ENCODE measurements around the gene FUT2.
"Not testable (repeated sequence)": the region's sequence is repeated elsewhere in the genome, so short reads cannot be mapped to it uniquely, and the experiment has no call there.

The FUT2 gene

DNA sequence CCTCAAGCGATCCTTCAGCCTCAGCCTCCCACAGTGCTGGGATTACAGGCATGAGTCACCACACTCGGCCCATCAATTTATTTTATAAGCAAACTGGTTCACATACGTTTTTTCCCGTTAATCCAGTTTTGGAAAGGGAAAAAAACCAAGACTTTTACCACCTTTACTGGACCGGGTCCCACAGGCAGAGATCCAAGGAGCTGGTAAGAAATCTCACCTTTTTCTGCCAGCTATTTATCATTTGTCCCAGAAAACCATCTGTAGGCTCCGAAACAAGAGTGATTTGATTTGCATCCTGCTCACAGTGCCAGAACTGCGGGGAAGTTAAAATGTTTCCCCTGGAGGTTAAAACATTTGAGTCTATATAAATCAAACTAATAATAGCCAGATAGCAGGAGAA, 6.3 kb upstream of the FUT2 start:
- no peak overlapping the region for H2AFZ ChIP-seq (ENCODE audit: low read length)
- TF ChIP-seq, protein P1, sequence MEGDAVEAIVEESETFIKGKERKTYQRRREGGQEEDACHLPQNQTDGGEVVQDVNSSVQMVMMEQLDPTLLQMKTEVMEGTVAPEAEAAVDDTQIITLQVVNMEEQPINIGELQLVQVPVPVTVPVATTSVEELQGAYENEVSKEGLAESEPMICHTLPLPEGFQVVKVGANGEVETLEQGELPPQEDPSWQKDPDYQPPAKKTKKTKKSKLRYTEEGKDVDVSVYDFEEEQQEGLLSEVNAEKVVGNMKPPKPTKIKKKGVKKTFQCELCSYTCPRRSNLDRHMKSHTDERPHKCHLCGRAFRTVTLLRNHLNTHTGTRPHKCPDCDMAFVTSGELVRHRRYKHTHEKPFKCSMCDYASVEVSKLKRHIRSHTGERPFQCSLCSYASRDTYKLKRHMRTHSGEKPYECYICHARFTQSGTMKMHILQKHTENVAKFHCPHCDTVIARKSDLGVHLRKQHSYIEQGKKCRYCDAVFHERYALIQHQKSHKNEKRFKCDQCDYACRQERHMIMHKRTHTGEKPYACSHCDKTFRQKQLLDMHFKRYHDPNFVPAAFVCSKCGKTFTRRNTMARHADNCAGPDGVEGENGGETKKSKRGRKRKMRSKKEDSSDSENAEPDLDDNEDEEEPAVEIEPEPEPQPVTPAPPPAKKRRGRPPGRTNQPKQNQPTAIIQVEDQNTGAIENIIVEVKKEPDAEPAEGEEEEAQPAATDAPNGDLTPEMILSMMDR (conservative IDR thresholded peaks at IDR 0.05; ENCODE audit: low read length): no peak
- TF ChIP-seq EZH2phosphoT487 (IDR thresholded peaks at IDR 0.05; ENCODE audit: borderline replicate concordance): no peak
- no peaks in the 10 kb centered on the region for H3F3A ChIP-seq (ENCODE audit: low read depth)
- no peaks in the 10 kb centered on the region for H3K79me2 ChIP-seq (ENCODE audit: insufficient read depth, low read length)
- H3K36me3 ChIP-seq (ENCODE audit: insufficient read depth, low read length): no peaks in the 10 kb centered on the region
- no peak overlapping the region for H3K9ac ChIP-seq (ENCODE audit: low read depth, low read length, poor library complexity, severe bottlenecking)
- no peaks in the 10 kb centered on the region for H4K20me1 ChIP-seq (ENCODE audit: insufficient read depth, low read length, poor library complexity, severe bottlenecking)
- no peaks in the 10 kb centered on the region for H3K27me3 ChIP-seq (ENCODE audit: insufficient read depth, low read length, poor library complexity, severe bottlenecking)
- no peaks in the 10 kb centered on the region for H3K9me3 ChIP-seq (ENCODE audit: insufficient read depth, low read depth, low read length)
- no peaks in the 10 kb centered on the region for H3K4me1 ChIP-seq (ENCODE audit: insufficient read depth, low read length, poor library complexity, severe bottlenecking)
- H3K4me3 ChIP-seq (ENCODE audit: low read length, poor library complexity, severe bottlenecking): no peak overlapping the region
- H3K4me2 ChIP-seq (ENCODE audit: low read depth, low read length, poor library complexity, severe bottlenecking): no peak overlapping the region
- no peaks in the 10 kb centered on the region for H3K9me2 ChIP-seq (replicated peaks; ENCODE audit: low read depth, low read length)

GRCh38 chr19:48693629-48694028, 2.1 kb upstream of the FUT2 start:
- H3K27me3 ChIP-seq (ENCODE audit: insufficient read depth, low read length, poor library complexity, severe bottlenecking); H2AFZ ChIP-seq (ENCODE audit: low read length); H4K20me1 ChIP-seq (ENCODE audit: insufficient read depth, low read length, poor library complexity, severe bottlenecking); H3K9me2 ChIP-seq (replicated peaks; ENCODE audit: low read depth, low read length); H3K9me3 ChIP-seq (ENCODE audit: insufficient read depth, low read depth, low read length); H3K9ac ChIP-seq (ENCODE audit: low read depth, low read length, poor library complexity, severe bottlenecking); H3K4me3 ChIP-seq (ENCODE audit: low read length, poor library complexity, severe bottlenecking); H3F3A ChIP-seq (ENCODE audit: low read depth); H3K79me2 ChIP-seq (ENCODE audit: insufficient read depth, low read length); H3K4me1 ChIP-seq (ENCODE audit: insufficient read depth, low read length, poor library complexity, severe bottlenecking); H3K4me2 ChIP-seq (ENCODE audit: low read depth, low read length, poor library complexity, severe bottlenecking); H3K36me3 ChIP-seq (ENCODE audit: insufficient read depth, low read length): not testable (repeated sequence)

GRCh38 chr19:48696353-48697010, 711 bp downstream of the FUT2 start:
- no peaks in the 10 kb centered on the region for H3K27me3 ChIP-seq (ENCODE audit: insufficient read depth, low read length, poor library complexity, severe bottlenecking)

More at GRCh38 chr19:48696353-48697010, 711 bp downstream of the FUT2 start:
- no peak overlapping the region for H2AFZ ChIP-seq (ENCODE audit: low read length)
- H3F3A ChIP-seq (ENCODE audit: low read depth): no peaks in the 10 kb centered on the region
- H3K36me3 ChIP-seq (ENCODE audit: insufficient read depth, low read length): no peaks in the 10 kb centered on the region
- no peak overlapping the region for H3K9ac ChIP-seq (ENCODE audit: low read depth, low read length, poor library complexity, severe bottlenecking)
- H3K4me2 ChIP-seq (ENCODE audit: low read depth, low read length, poor library complexity, severe bottlenecking): no peak overlapping the region
- no peaks in the 10 kb centered on the region for H3K9me2 ChIP-seq (replicated peaks; ENCODE audit: low read depth, low read length)
- H3K9me3 ChIP-seq (ENCODE audit: insufficient read depth, low read depth, low read length): no peaks in the 10 kb centered on the region
- no peaks in the 10 kb centered on the region for H3K79me2 ChIP-seq (ENCODE audit: insufficient read depth, low read length)
- H3K4me1 ChIP-seq (ENCODE audit: insufficient read depth, low read length, poor library complexity, severe bottlenecking): no peaks in the 10 kb centered on the region
- H4K20me1 ChIP-seq (ENCODE audit: insufficient read depth, low read length, poor library complexity, severe bottlenecking): no peaks in the 10 kb centered on the region
- no peak overlapping the region for H3K4me3 ChIP-seq (ENCODE audit: low read length, poor library complexity, severe bottlenecking)
- no peak for TF ChIP-seq EZH2phosphoT487 (IDR thresholded peaks at IDR 0.05; ENCODE audit: borderline replicate concordance)
- TF ChIP-seq, protein P1 (conservative IDR thresholded peaks at IDR 0.05; ENCODE audit: low read length): no peak

Measured in Loucy (cell line).